ENCODE data around the gene PPFIA2. TPM values are rescaled to one million over a fixed set of nuclear protein-coding genes. Genes with fewer than 3 reads are reported as not detected.

Gene PPFIA2
- total RNA-seq, 2 experiments from 2014 or later = not detected

DNA sequence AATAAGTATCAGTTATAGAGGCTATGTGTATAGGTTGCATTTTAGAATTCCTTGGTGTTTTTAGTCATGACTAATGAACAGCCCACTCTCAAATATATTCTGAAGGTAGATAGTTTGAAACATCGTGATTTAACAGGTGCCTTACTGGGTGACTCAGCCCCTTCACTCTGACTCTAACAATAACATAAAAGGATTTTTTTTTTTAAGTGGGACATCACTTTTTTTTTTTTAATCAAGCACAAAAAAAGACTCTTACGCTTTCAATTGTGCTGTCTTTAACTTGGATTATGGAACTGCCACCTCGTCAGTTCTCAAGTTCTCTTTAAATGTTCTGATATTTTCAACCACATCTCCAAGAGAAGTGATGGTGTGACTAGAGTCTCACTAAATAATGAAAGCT, 46.6 kb downstream of the PPFIA2 start:
- ChIA-PET POLR2A (no interaction called here), CTCF (interaction anchor here (0.6 to 0.9 kb wide), 2 partner anchors 16 to 19 kb away, joined by 3 read pairs; no protein-coding TSS in a partner anchor)
- Mint-ChIP-seq H3K4me1 (ENCODE audit: low read depth) (no peaks in the 10 kb centered on the region), H3K4me3 (no peak overlapping the region), H3K9me3 (no peaks in the 10 kb centered on the region), H3K27me3 (no peaks in the 10 kb centered on the region), H3K27ac (no peak overlapping the region), H3K36me3 (ENCODE audit: low read depth) (no peaks in the 10 kb centered on the region)
- DNase-seq (no peak), ATAC-seq (ENCODE audit: poor library complexity) (no peak)
- Histone ChIP-seq H3K36me3 (ENCODE audit: insufficient read depth, low read length) (no peaks in the 10 kb centered on the region), H3K4me3 (ENCODE audit: low read length) (no peak overlapping the region), H3K9me3 (ENCODE audit: control insufficient read depth in 1 of 2, insufficient read depth in 1 of 2, low read length in 2 of 2) (no peaks in the 10 kb centered on the region), H3K4me1 (ENCODE audit: insufficient read depth, low read length) (no peaks in the 10 kb centered on the region), H3K27ac (ENCODE audit: low read depth in 1 of 2, low read length in 2 of 2) (no peak overlapping the region), H3K27me3 (ENCODE audit: control insufficient read depth in 1 of 2, insufficient read depth in 2 of 2, low read length in 2 of 2) (no peaks in the 10 kb centered on the region)
- intact Hi-C loops (cut with DNase I, micrococcal nuclease) = no loop called here
- TF ChIP-seq, protein P1, sequence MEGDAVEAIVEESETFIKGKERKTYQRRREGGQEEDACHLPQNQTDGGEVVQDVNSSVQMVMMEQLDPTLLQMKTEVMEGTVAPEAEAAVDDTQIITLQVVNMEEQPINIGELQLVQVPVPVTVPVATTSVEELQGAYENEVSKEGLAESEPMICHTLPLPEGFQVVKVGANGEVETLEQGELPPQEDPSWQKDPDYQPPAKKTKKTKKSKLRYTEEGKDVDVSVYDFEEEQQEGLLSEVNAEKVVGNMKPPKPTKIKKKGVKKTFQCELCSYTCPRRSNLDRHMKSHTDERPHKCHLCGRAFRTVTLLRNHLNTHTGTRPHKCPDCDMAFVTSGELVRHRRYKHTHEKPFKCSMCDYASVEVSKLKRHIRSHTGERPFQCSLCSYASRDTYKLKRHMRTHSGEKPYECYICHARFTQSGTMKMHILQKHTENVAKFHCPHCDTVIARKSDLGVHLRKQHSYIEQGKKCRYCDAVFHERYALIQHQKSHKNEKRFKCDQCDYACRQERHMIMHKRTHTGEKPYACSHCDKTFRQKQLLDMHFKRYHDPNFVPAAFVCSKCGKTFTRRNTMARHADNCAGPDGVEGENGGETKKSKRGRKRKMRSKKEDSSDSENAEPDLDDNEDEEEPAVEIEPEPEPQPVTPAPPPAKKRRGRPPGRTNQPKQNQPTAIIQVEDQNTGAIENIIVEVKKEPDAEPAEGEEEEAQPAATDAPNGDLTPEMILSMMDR (IDR thresholded peaks at IDR 0.05) = no peak

DNA sequence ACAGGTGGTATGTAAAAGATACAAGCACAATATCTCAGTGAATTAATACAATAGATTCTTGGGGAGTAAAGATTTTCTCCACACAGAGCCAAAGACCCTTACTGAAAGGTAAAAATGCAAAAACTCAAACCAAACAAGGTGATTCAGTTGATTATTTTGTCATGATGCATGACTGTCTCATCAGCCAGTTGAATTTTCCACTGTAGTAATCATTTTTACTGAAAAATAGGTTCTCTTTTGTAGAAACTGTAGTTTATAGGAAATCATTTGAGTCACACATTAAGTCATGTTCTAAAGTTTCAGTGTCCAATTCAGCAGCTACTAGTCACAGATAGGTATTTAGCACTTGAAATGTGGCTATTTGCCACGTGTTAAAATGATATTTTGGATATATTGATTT, 53.6 kb downstream of the PPFIA2 start:
- DNase-seq (no peak), ATAC-seq (ENCODE audit: poor library complexity) (no peak)
- ChIA-PET CTCF (interaction anchor here (0.7 kb wide), 1 partner anchor 11 kb away, joined by 3 read pairs; no protein-coding TSS in a partner anchor), POLR2A (no interaction called here)
- intact Hi-C loops (cut with DNase I, micrococcal nuclease) = no loop called here
- no peaks in the 10 kb centered on the region for H3K27me3 Mint-ChIP-seq
- Histone ChIP-seq H3K4me3 (ENCODE audit: low read length) (no peak overlapping the region), H3K36me3 (ENCODE audit: insufficient read depth, low read length) (no peaks in the 10 kb centered on the region), H3K4me1 (ENCODE audit: insufficient read depth, low read length) (no peaks in the 10 kb centered on the region), H3K27ac (ENCODE audit: low read depth in 1 of 2, low read length in 2 of 2) (no peak overlapping the region), H3K9me3 (ENCODE audit: control insufficient read depth in 1 of 2, insufficient read depth in 1 of 2, low read length in 2 of 2) (peaks cover 0 to 6% of the 10 kb centered on the region in 2 experiments), H3K27me3 (ENCODE audit: control insufficient read depth in 1 of 2, insufficient read depth in 2 of 2, low read length in 2 of 2) (no peaks in the 10 kb centered on the region)
- no peaks in the 10 kb centered on the region for H3K36me3 Mint-ChIP-seq (ENCODE audit: low read depth)
- H3K9me3 Mint-ChIP-seq = no peaks in the 10 kb centered on the region
- no peak overlapping the region for H3K27ac Mint-ChIP-seq
- no peak overlapping the region for H3K4me3 Mint-ChIP-seq
- H3K4me1 Mint-ChIP-seq (ENCODE audit: low read depth) = no peaks in the 10 kb centered on the region
- TF ChIP-seq, protein P1 (IDR thresholded peaks at IDR 0.05) = no peak

DNA sequence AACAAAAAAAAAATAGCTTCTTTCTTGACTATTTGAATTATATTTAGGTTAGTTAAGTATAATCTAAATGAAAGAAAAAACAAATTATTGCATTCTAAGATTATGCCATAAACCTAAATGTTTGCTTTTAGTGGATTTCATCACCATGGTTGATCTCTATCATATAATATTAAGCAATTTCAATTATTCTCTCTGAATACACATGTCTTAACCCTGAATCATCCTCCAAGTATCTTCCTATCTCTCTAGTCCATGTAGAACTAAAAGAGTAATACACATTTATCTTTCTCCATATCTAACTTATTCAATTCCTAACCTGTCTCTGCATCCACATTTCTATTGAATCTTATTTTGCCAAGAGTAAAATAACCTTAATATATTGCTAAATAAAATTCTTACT, 59.6 kb downstream of the PPFIA2 start:
- intact Hi-C loops (cut with DNase I, micrococcal nuclease) = no loop called here
- H3K9me3 Mint-ChIP-seq = no peaks in the 10 kb centered on the region
- no peak overlapping the region for H3K27ac Mint-ChIP-seq
- H3K9me3 ChIP-seq (ENCODE audit: control insufficient read depth in 1 of 2, insufficient read depth in 1 of 2, low read length in 2 of 2) = no peaks in the 10 kb centered on the region
- H3K4me1 Mint-ChIP-seq (ENCODE audit: low read depth) = no peaks in the 10 kb centered on the region
- ChIA-PET POLR2A (no interaction called here), CTCF (no interaction called here)
- TF ChIP-seq, protein P1 (IDR thresholded peaks at IDR 0.05) = no peak
- H3K4me3 ChIP-seq (ENCODE audit: low read length) = no peak overlapping the region
- no peaks in the 10 kb centered on the region for H3K36me3 Mint-ChIP-seq (ENCODE audit: low read depth)
- H3K4me3 Mint-ChIP-seq = no peak overlapping the region
- no peaks in the 10 kb centered on the region for H3K36me3 ChIP-seq (ENCODE audit: insufficient read depth, low read length)
- no peaks in the 10 kb centered on the region for H3K27me3 ChIP-seq (ENCODE audit: control insufficient read depth in 1 of 2, insufficient read depth in 2 of 2, low read length in 2 of 2)
- no peak overlapping the region for H3K27ac ChIP-seq (ENCODE audit: low read depth in 1 of 2, low read length in 2 of 2)
- H3K27me3 Mint-ChIP-seq = no peaks in the 10 kb centered on the region
- H3K4me1 ChIP-seq (ENCODE audit: insufficient read depth, low read length) = no peaks in the 10 kb centered on the region
- no peak for DNase-seq
- no peak for ATAC-seq (ENCODE audit: poor library complexity)
